HEK293T (cell line): ENCODE results near the gene RASSF5.

Source experiments
- ARNT ChIP-seq: fragments of 450-650 bp; IDR thresholded peaks from 2 replicates; pipeline ENCODE4 v1.6.1; 2017; ENCODE audit warnings: mild to moderate bottlenecking
- BHLHE40 ChIP-seq: fragments of 450-650 bp; IDR thresholded peaks from 2 replicates; pipeline ENCODE4 v1.6.1; 2016; ENCODE audit warnings: mild to moderate bottlenecking, moderate library complexity, borderline replicate concordance
- ELF4 ChIP-seq: fragments of 450-650 bp; IDR thresholded peaks from 2 replicates; pipeline ENCODE4 v1.6.1; 2017; ENCODE audit warnings: antibody characterized with exemption
- FOXM1 ChIP-seq: fragments of 450-650 bp; IDR thresholded peaks from 2 replicates; pipeline ENCODE4 v1.6.1; 2017; ENCODE audit warnings: mild to moderate bottlenecking, borderline replicate concordance
- HDGF ChIP-seq: fragments of 450-650 bp; IDR thresholded peaks from 2 replicates; pipeline ENCODE4 v1.6.1; 2017; ENCODE audit warnings: antibody characterized with exemption, borderline replicate concordance
- PKNOX1 ChIP-seq: fragments of 450-650 bp; IDR thresholded peaks from 2 replicates; pipeline ENCODE4 v1.6.1; 2016
- SP1 ChIP-seq: fragments of 450-650 bp; IDR thresholded peaks from 2 replicates; pipeline ENCODE4 v1.6.1; 2017
- TARDBP ChIP-seq: fragments of 450-650 bp; IDR thresholded peaks from 2 replicates; pipeline ENCODE4 v1.6.1; 2016

DNA sequence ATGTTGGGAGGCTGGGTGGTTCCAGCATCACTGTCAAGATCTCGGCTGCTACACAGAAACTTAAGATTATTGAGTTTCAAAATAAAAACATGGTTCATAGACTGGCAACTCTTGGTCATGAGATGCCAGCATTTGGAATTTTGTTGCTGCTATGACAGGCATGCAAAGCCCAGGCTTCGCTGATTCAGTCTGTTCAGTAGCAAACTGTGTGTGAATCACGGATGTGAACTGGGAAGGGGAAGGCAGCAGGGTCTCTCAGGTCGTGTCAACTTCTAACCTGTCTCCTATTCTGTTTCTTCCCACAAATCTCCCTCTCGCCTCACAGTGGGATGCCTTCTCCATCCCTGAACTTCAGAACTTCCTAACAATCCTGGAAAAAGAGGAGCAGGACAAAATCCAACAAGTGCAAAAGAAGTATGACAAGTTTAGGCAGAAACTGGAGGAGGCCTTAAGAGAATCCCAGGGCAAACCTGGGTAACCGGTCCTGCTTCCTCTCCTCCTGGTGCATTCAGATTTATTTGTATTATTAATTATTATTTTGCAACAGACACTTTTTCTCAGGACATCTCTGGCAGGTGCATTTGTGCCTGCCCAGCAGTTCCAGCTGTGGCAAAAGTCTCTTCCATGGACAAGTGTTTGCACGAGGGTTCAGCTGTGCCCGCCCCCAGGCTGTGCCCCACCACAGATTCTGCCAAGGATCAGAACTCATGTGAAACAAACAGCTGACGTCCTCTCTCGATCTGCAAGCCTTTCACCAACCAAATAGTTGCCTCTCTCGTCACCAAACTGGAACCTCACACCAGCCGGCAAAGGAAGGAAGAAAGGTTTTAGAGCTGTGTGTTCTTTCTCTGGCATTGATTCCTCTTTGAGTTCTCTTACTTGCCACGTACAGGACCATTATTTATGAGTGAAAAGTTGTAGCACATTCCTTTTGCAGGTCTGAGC lies 79.4 kb downstream of the RASSF5 start:
- TF ChIP-seq FOXM1 = no peak
- TF ChIP-seq TARDBP = no peak
- no peak for TF ChIP-seq SP1
- TF ChIP-seq PKNOX1 = no peak
- TF ChIP-seq HDGF = no peak
- TF ChIP-seq ARNT = no peak
- TF ChIP-seq ELF4 = no peak
- TF ChIP-seq BHLHE40 = no peak
